NB4 (cell line): ENCODE measurements around the gene NEK7.

Experiments used
- CTCF ChIP-seq: IDR thresholded peaks from one replicate; pipeline ENCODE4 v1.5.1; 2012; ENCODE audit warnings: low read depth, low read length
- MAX ChIP-seq: IDR thresholded peaks from 2 replicates; pipeline ENCODE4 v1.6.1; 2011; ENCODE audit warnings: low read depth, low read length
- MYC ChIP-seq: IDR thresholded peaks from 2 replicates; pipeline ENCODE4 v1.6.1; 2011; ENCODE audit warnings: low read depth, low read length
- POLR2A ChIP-seq: IDR thresholded peaks from 2 replicates; pipeline ENCODE4 v1.6.1; 2011; ENCODE audit warnings: mild to moderate bottlenecking; ENCODE audit not compliant: insufficient read length; ENCODE audit errors: extremely low read depth

GRCh38 chr1:198367296-198367695 is 210.5 kb downstream of the NEK7 start:
- TF ChIP-seq CTCF, result no peak
- no peak for TF ChIP-seq POLR2A
- TF ChIP-seq MYC, result no peak
- no peak for TF ChIP-seq MAX
